Kidney (tissue), 14 donors: Measurements from ENCODE around the gene CCDC24. TPM values are rescaled to one million over a fixed set of nuclear protein-coding genes. Genes with fewer than 3 reads are reported as not detected.
A peak's percentile ranks its signal among the peaks of the same experiment; 100 is the strongest.

Experiments
- DNase-seq, 5 donors: peaks; one replicate each; pipeline ENCODE4 v3.0.0-alpha.2; 2013 to 2020
- FAIRE-seq: peaks from 2 replicates; lab custom pipeline; 2012; peaks lifted over from hg19 to GRCh38; lab: Jason Lieb, UNC
- H3K27ac ChIP-seq, 2 donors: one replicate each; pipeline ENCODE4 v1.7.0; 2013; ENCODE audit warnings: low read depth in 2 of 2, low read length in 2 of 2, inconsistent platforms in 1 of 2
- H3K27me3 ChIP-seq: one replicate; pipeline ENCODE4 v1.7.1; 2013; ENCODE audit warnings: low read length, inconsistent platforms; ENCODE audit not compliant: control insufficient read depth, insufficient read depth
- H3K36me3 ChIP-seq, 3 donors: one replicate each; pipeline versions ENCODE4 v1.7.0 to v1.7.1; 2013; ENCODE audit warnings: low read length in 3 of 3, control low read depth in 1 of 3, inconsistent platforms in 1 of 3; ENCODE audit not compliant: insufficient read depth in 3 of 3, control insufficient read depth in 2 of 3
- H3K4me1 ChIP-seq, 3 donors: one replicate each; pipeline versions ENCODE4 v1.7.0 to v1.7.1; 2013; ENCODE audit warnings: low read length in 3 of 3, inconsistent platforms in 1 of 3, low read depth in 1 of 3; ENCODE audit not compliant: control insufficient read depth in 2 of 3, insufficient read depth in 2 of 3
- H3K4me3 ChIP-seq, 3 donors: one replicate each; pipeline versions ENCODE4 v1.7.0 to v1.8.1; 2013; ENCODE audit warnings: low read length in 3 of 3, control low read depth in 1 of 3, inconsistent platforms in 1 of 3
- H3K9ac ChIP-seq, 3 donors: one replicate each; pipeline versions ENCODE4 v1.7.0 to v1.7.1; 2013; ENCODE audit warnings: low read length in 3 of 3, control low read depth in 1 of 3, inconsistent platforms in 1 of 3
- H3K9me3 ChIP-seq, 3 donors: one replicate each; pipeline versions ENCODE4 v1.7.0 to v1.7.1; 2013; ENCODE audit warnings: low read length in 3 of 3, control low read depth in 1 of 3, inconsistent platforms in 1 of 3; ENCODE audit not compliant: control insufficient read depth in 2 of 3, insufficient read depth in 1 of 3
- CTCF ChIP-seq: IDR thresholded peaks from 3 replicates; pipeline ENCODE4 v1.5.1; 2012; ENCODE audit warnings: mild to moderate bottlenecking, moderate library complexity, borderline replicate concordance; ENCODE audit not compliant: insufficient read depth; ENCODE audit errors: extremely low read depth
- intact Hi-C: fragments of 100-400 bp; cut with DNase I; formaldehyde crosslinking; loops from one replicate; pipeline ENCODE4 v1.11.1; 2022
- polyA plus RNA-seq: library from polyadenylated mRNA; stranded (reverse); fragments of 350-450 nt; fragmentation: Illumina TruSeq; extraction: RNeasy Lipid Tissue Mini Kit (QIAGEN cat#74804); gene quantifications from one replicate; pipeline ENCODE4 v1.2.3, GENCODE V29; 2014; ENCODE audit warnings: low read depth, low replicate concordance; ENCODE audit not compliant: insufficient read depth
- total RNA-seq: library from RNA; stranded (reverse); fragmentation: NEBNext Ultra II Directional; extraction: Animal tissue kit (Norgen Biotek cat#: 25700); gene quantifications from one replicate; pipeline ENCODE4 v1.2.1, GENCODE V29; 2021
- donor health status: control.
- donor health status: control.
- donor health status: control.
- donor health status: control.
- donor health status: control.
- donor health status: DM: yes; HTN: yes; CAD: no.
- donor health status: Normal renal cell carcinoma (clear cell type).

CCDC24 gene
- total and polyA plus RNA-seq, 2 donors from 2014 or later = 24.3 to 35.6 TPM

- H3K27ac ChIP-seq = no peak overlapping the region
- FAIRE-seq (no peak), DNase-seq (peak in 1 of 5 donors; percentile 72)
- no peaks in the 10 kb centered on the region for H3K9me3 ChIP-seq
- H3K9ac ChIP-seq = peak overlapping the region in 1 of 3 donors; percentile 46
- H3K4me1 ChIP-seq = peaks cover 0 to 30% (median 7%) of the 10 kb centered on the region in 3 donors
- H3K36me3 ChIP-seq = peaks cover 4 to 26% (median 5%) of the 10 kb centered on the region in 3 donors
- no peaks in the 10 kb centered on the region for H3K27me3 ChIP-seq
- H3K4me3 ChIP-seq = peak overlapping the region; percentile 28 to 49 (median 40)
- intact Hi-C loops = no loop called here
- TF ChIP-seq CTCF = no peak
Observed at GRCh38 chr1:43980255-43981134, 10.9 kb upstream of the CCDC24 start.

GRCh38 chr1:43981135-43981491 is 10.3 kb upstream of the CCDC24 start:
- Histone ChIP-seq H3K4me1 (peaks cover 0 to 23% (median 7%) of the 10 kb centered on the region in 3 donors), H3K9ac (no peak overlapping the region), H3K27me3 (no peaks in the 10 kb centered on the region), H3K36me3 (peaks cover 5 to 29% (median 6%) of the 10 kb centered on the region in 3 donors), H3K27ac (no peak overlapping the region), H3K4me3 (no peak overlapping the region), H3K9me3 (no peaks in the 10 kb centered on the region)
- FAIRE-seq = no peak
- DNase-seq = peak in 2 of 5 donors; percentile 35 to 64
- TF ChIP-seq CTCF = no peak
- intact Hi-C loops = no loop called here

GRCh38 chr1:43981636-43982035 is 9.8 kb upstream of the CCDC24 start:
- no peaks in the 10 kb centered on the region for H3K9me3 ChIP-seq
- TF ChIP-seq CTCF = no peak
- no peak overlapping the region for H3K27ac ChIP-seq
- DNase-seq = no peak
- H3K27me3 ChIP-seq = no peaks in the 10 kb centered on the region
- peaks cover 4 to 24% (median 6%) of the 10 kb centered on the region in 3 donors for H3K36me3 ChIP-seq
- no peak overlapping the region for H3K4me3 ChIP-seq
- FAIRE-seq = no peak
- intact Hi-C loops = no loop called here
- H3K9ac ChIP-seq = no peak overlapping the region
- H3K4me1 ChIP-seq = peaks cover 0 to 18% (median 12%) of the 10 kb centered on the region in 3 donors
